ENCODE measurements around the gene CRYGS. TPM values are rescaled to one million over a fixed set of nuclear protein-coding genes. Genes with fewer than 3 reads are reported as not detected.

Gene CRYGS
- total RNA-seq, 6 experiments from 2014 or later = 0.34 to 0.87 (median 0.68) TPM

DNA sequence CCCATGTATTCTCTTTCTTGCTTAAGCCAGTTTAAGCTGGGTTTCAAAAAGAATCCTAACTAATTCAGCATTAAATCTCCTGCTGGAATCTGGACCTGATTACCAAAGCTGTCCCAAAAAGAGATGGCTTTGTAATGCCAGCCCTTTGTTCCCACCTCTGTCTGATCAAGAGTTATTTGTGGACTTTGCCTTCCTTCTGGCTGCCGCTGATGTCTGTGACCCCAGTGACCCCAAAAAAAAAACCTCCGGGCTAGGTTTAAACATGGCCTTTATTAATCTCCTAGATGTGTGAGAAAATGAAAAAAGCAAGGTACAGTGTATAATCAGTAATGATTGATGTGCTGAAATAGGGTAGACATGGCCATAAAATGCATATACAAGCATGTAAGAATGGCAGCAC lies 20.7 kb downstream of the CRYGS start:
- H3K4me1 Mint-ChIP-seq (ENCODE audit: low read depth) = no peaks in the 10 kb centered on the region
- no peak overlapping the region for H3K4me3 Mint-ChIP-seq
- DNase-seq = no peak
- TF ChIP-seq, protein P1, sequence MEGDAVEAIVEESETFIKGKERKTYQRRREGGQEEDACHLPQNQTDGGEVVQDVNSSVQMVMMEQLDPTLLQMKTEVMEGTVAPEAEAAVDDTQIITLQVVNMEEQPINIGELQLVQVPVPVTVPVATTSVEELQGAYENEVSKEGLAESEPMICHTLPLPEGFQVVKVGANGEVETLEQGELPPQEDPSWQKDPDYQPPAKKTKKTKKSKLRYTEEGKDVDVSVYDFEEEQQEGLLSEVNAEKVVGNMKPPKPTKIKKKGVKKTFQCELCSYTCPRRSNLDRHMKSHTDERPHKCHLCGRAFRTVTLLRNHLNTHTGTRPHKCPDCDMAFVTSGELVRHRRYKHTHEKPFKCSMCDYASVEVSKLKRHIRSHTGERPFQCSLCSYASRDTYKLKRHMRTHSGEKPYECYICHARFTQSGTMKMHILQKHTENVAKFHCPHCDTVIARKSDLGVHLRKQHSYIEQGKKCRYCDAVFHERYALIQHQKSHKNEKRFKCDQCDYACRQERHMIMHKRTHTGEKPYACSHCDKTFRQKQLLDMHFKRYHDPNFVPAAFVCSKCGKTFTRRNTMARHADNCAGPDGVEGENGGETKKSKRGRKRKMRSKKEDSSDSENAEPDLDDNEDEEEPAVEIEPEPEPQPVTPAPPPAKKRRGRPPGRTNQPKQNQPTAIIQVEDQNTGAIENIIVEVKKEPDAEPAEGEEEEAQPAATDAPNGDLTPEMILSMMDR (IDR thresholded peaks at IDR 0.05) = no peak
- no peaks in the 10 kb centered on the region for H3K9me3 Mint-ChIP-seq
- no peaks in the 10 kb centered on the region for H3K36me3 Mint-ChIP-seq (ENCODE audit: low read depth)
- peaks cover 26% of the 10 kb centered on the region for H3K27me3 Mint-ChIP-seq (ENCODE audit: insufficient read depth)
- H3K27ac Mint-ChIP-seq = no peak overlapping the region

DNA sequence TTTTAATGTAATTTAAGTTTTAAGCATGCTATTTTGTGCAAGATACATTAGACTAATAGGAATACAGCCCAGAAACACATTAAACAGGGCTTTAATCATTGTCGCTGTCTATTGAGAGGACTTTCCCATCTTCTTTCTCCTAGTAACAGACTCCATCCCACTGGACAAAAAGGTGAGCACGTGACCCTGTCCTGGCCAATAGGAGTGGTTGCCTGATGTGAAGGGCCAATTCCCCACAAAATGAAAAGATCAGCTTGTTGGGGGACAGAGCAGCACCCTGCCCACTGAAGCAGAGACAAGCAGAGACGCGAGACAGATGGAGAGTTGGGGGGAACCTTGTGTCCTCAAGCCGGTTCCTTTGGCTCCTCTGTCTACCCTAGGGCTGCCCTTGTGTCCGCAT lies 21.2 kb downstream of the CRYGS start:
- Mint-ChIP-seq H3K9me3 (no peaks in the 10 kb centered on the region), H3K27ac (no peak overlapping the region), H3K4me1 (ENCODE audit: low read depth) (no peaks in the 10 kb centered on the region), H3K4me3 (no peak overlapping the region), H3K27me3 (ENCODE audit: insufficient read depth) (peaks cover 26% of the 10 kb centered on the region), H3K36me3 (ENCODE audit: low read depth) (no peaks in the 10 kb centered on the region)
- DNase-seq = no peak
- TF ChIP-seq, protein P1 (IDR thresholded peaks at IDR 0.05) = no peak

DNA sequence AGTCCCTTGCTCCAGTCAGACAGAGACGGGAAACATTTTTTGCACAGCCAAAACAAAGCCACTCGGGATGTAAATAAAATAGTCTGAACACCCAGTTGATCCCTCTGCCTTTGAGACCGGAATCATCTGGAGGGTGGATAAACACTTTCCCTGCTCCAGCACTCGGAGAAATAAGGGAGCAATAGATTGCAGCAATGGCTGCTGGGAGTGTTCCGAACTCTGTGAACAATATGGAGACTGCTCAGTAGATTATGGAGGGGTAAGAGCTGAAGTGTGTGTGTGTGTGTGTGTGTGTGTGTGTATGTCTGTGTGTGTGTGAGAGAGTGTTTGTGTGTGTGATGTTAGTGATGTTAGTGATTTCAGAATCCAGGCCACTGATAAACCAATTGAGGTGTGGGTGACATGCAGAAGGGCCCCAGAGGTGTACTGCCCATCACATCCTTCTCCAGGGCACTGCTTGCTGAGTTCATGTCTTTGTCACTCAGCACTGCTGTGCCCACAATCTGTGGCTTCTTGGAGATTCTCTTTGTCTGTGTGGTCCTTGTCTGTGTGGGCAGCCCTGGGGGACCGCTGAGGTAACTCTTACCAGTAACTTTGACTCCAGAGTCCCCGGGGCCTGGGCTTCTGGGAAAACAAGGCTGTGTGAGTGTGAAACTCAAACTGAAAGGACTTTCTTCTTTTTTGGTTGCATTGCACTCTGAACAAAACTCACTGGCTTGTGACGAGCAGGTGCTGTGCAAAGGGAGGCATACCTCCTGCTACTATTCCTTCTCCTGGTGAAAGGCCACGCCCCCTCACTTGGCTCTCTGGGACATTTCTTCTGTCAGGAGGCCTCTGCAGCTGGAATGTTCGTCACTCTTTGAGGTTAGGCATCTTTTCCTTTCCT lies 23.0 kb downstream of the CRYGS start:
- peaks cover 25% of the 10 kb centered on the region for H3K27me3 Mint-ChIP-seq (ENCODE audit: insufficient read depth)
- no peak for DNase-seq
- H3K4me3 Mint-ChIP-seq = no peak overlapping the region
- no peaks in the 10 kb centered on the region for H3K36me3 Mint-ChIP-seq (ENCODE audit: low read depth)
- no peak overlapping the region for H3K27ac Mint-ChIP-seq
- peaks cover 5% of the 10 kb centered on the region; the same call in 1 of the 2 replicates for H3K9me3 Mint-ChIP-seq
- no peaks in the 10 kb centered on the region for H3K4me1 Mint-ChIP-seq (ENCODE audit: low read depth)
- TF ChIP-seq, protein P1 (IDR thresholded peaks at IDR 0.05) = no peak

DNA sequence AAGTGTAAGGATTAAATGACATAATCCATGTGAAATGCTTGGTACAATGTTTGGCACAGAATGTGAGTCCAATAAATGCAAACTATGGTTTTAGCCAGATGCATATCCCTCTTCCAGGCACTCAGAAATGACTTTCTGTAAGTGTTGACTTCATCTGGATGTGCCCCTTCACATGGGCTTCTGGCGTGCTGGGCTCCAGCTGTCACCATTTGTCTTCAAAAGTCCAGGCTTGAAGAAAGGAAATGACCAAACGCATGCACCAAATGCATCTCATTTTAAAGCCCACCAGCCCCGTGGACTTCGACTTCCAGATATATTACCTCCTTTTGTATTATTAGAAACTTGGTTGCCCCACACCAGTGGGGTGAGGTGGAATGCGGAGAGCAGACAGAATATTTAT lies 23.7 kb downstream of the CRYGS start:
- H3K36me3 Mint-ChIP-seq (ENCODE audit: low read depth) = no peaks in the 10 kb centered on the region
- TF ChIP-seq, protein P1 (IDR thresholded peaks at IDR 0.05) = no peak
- no peak overlapping the region for H3K4me3 Mint-ChIP-seq
- no peak overlapping the region for H3K27ac Mint-ChIP-seq
- peaks cover 5% of the 10 kb centered on the region; the same call in 1 of the 2 replicates for H3K9me3 Mint-ChIP-seq
- H3K4me1 Mint-ChIP-seq (ENCODE audit: low read depth) = no peaks in the 10 kb centered on the region
- DNase-seq = no peak
- peaks cover 24% of the 10 kb centered on the region for H3K27me3 Mint-ChIP-seq (ENCODE audit: insufficient read depth)

DNA sequence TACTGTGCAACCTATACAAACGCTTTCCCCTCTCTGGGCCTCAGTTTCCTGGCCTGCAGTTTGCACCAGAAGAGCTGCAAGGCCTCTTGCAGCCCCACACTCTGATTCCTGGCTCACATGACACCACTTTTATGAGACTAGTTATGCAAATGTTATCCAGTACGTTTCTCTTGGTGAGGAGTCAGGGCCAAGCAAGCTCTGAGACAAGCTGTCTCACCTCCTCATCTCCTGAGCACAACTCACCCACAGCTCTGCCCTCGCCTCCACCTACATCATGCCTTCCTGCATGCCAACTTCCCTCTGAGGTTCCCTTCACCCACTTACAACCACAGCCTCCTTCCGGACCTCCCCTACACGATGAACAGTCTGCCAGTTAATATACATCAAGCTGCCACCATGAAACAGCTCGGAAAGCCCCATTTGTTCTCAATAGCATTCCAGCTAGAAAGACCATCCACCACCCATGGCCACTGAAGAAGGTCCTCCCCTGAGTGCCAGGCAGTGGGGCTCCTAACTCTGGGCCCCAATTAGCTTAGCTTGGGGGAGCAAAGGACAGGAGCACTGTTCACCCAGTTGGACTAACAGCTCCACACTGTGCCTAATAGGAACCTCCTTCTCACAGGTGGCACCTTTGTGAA lies 25.0 kb downstream of the CRYGS start:
- H3K4me1 Mint-ChIP-seq (ENCODE audit: low read depth) = no peaks in the 10 kb centered on the region
- DNase-seq = no peak
- H3K4me3 Mint-ChIP-seq = no peak overlapping the region
- no peaks in the 10 kb centered on the region for H3K36me3 Mint-ChIP-seq (ENCODE audit: low read depth)
- TF ChIP-seq, protein P1 (IDR thresholded peaks at IDR 0.05) = no peak
- peaks cover 5% of the 10 kb centered on the region; the same call in 1 of the 2 replicates for H3K9me3 Mint-ChIP-seq
- peaks cover 25% of the 10 kb centered on the region for H3K27me3 Mint-ChIP-seq (ENCODE audit: insufficient read depth)
- H3K27ac Mint-ChIP-seq = no peak overlapping the region
